MCF 10A (cell line): ENCODE results near the gene NADK2. TPM values are rescaled to one million over a fixed set of nuclear protein-coding genes. Genes with fewer than 3 reads are reported as not detected.

Experiments
- BruUV-seq: library from RNA; stranded (reverse); fragments of 400-500 nt; replicated peaks from 2 replicates; lab custom pipeline; 2021; lab: Mats Ljungman, UMichigan
- CTCF ChIA-PET: fragments of 300-600 bp; sonication (Branson Sonifier 250); formaldehyde crosslinking; extraction: SDS; loops from one replicate; lab custom pipeline; 2021; ENCODE audit warnings: antibody characterized with exemption, inconsistent platforms; lab: Yijun Ruan, JAX
- POLR2A ChIA-PET: fragments of 300-600, 350-650 bp; sonication (Branson Sonifier 250); formaldehyde crosslinking; extraction: SDS; loops from one replicate; lab custom pipeline; 2020; ENCODE audit warnings: antibody characterized with exemption, inconsistent platforms; lab: Yijun Ruan, JAX
- DNase-seq: peaks from one replicate; pipeline ENCODE4 v3.0.0-alpha.2; 2018; ENCODE audit not compliant: unreplicated experiment
- H3K27ac Mint-ChIP-seq: one replicate; pipeline ENCODE4 v1.8.0; 2022; ENCODE audit warnings: mild to moderate bottlenecking, low read depth, mixed read lengths; ENCODE audit not compliant: unreplicated experiment
- H3K27me3 Mint-ChIP-seq: one replicate; pipeline ENCODE4 v1.8.0; 2022; ENCODE audit warnings: mixed read lengths; ENCODE audit not compliant: insufficient read depth, unreplicated experiment
- H3K36me3 Mint-ChIP-seq: one replicate; pipeline ENCODE4 v1.8.0; 2022; ENCODE audit warnings: mild to moderate bottlenecking, moderate library complexity, mixed read lengths; ENCODE audit not compliant: insufficient read depth, unreplicated experiment
- H3K4me1 Mint-ChIP-seq: one replicate; pipeline ENCODE4 v1.8.0; 2022; ENCODE audit warnings: mixed read lengths; ENCODE audit not compliant: insufficient read depth, unreplicated experiment
- H3K4me3 Mint-ChIP-seq: one replicate; pipeline ENCODE4 v1.8.0; 2022; ENCODE audit warnings: mild to moderate bottlenecking, moderate library complexity, mixed read lengths; ENCODE audit not compliant: unreplicated experiment
- H3K9me3 Mint-ChIP-seq: one replicate; pipeline ENCODE4 v1.8.0; 2022; ENCODE audit warnings: mixed read lengths; ENCODE audit not compliant: unreplicated experiment
- CTCF ChIP-seq: fragments of 200-600 bp; IDR thresholded peaks from one replicate; pipeline ENCODE4 v1.8.0; 2022; ENCODE audit warnings: antibody characterized with exemption, mild to moderate bottlenecking; ENCODE audit not compliant: unreplicated experiment
- intact Hi-C: fragments of 100-400 bp; cut with micrococcal nuclease; formaldehyde crosslinking; loops from 2 replicates; pipeline ENCODE4 v1.14.1; 2022
- total RNA-seq: library from RNA; stranded (reverse); gene quantifications from 2 replicates; pipeline ENCODE4 v1.2.3, GENCODE V29; 2022

NADK2 gene
- total RNA-seq, 1 experiment from 2014 or later = 37.1 TPM

- Mint-ChIP-seq H3K9me3 (no peaks in the 10 kb centered on the region), H3K36me3 (peaks cover 56% of the 10 kb centered on the region), H3K4me3 (no peak overlapping the region), H3K27ac (no peak overlapping the region), H3K27me3 (no peaks in the 10 kb centered on the region), H3K4me1 (no peaks in the 10 kb centered on the region)
- no peak for DNase-seq
- CTCF ChIA-PET = interaction anchor here (0.7 to 1.4 kb wide), 2 partner anchors 12 to 310 kb away, joined by 3 read pairs; no protein-coding TSS in a partner anchor
- no peak for TF ChIP-seq CTCF
- BruUV-seq = no TSS peak
- POLR2A ChIA-PET = interaction anchor here (1.4 to 4.3 kb wide), 3 partner anchors 19 to 38 kb away, joined by 4 to 17 read pairs (median 11); partner anchors contain the start of gene NADK2
- intact Hi-C loops = no loop called here
Measured at GRCh38 chr5:36217988-36218387, 23.7 kb downstream of the NADK2 start.

DNA sequence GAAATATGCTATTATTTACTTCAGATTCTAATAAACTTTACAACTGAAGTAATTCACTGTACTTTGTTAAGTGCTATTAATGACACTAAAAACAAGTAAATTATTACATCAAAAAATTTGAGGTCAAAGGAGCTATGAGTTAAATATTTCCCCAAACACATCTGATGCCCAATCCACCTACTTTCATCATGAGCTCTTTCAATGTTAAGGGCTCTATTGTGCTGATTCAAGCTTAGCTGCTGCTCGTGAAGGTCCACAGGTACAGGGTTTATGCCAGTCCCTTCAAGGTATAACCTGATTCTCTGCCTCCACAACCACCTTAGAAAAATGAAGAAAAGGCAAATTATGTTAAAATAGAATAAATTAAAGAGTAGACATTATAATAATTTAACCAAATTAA is 24.2 kb downstream of the NADK2 start:
- no TSS peak for BruUV-seq
- no peak overlapping the region for H3K27ac Mint-ChIP-seq
- intact Hi-C loops = no loop called here
- H3K4me1 Mint-ChIP-seq = no peaks in the 10 kb centered on the region
- H3K36me3 Mint-ChIP-seq = peaks cover 60% of the 10 kb centered on the region
- DNase-seq = no peak
- ChIA-PET CTCF (interaction anchor here (0.7 to 1.4 kb wide), 3 partner anchors 12 to 310 kb away, joined by 3 to 4 read pairs (median 3); no protein-coding TSS in a partner anchor), POLR2A (interaction anchor here (1.4 to 4.3 kb wide), 3 partner anchors 20 to 37 kb away, joined by 4 to 17 read pairs (median 11); partner anchors contain the start of gene NADK2)
- no peaks in the 10 kb centered on the region for H3K27me3 Mint-ChIP-seq
- no peaks in the 10 kb centered on the region for H3K9me3 Mint-ChIP-seq
- no peak for TF ChIP-seq CTCF
- H3K4me3 Mint-ChIP-seq = no peak overlapping the region

DNA sequence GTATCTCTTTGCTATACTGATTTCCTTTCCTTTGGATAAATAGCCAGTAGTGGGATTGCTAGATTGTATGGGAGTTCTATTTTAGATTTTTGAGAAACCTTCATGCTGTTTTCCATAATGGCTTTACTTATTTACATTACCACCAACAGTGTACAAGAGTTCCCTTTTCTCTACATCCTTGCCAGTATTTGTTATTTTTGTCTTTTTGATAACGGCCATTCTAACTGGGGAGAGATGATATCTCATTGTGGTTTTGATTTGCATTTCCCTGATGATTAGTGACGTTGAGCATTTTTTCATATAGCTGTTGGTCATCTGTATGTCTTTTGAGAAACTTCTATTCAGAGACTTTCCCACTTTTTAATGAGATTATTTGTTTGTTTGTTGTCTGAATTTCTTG is 25.8 kb downstream of the NADK2 start:
- BruUV-seq = no TSS peak
- Mint-ChIP-seq H3K27ac (no peak overlapping the region), H3K36me3 (peaks cover 68% of the 10 kb centered on the region), H3K4me3 (no peak overlapping the region), H3K4me1 (no peaks in the 10 kb centered on the region), H3K27me3 (no peaks in the 10 kb centered on the region), H3K9me3 (no peaks in the 10 kb centered on the region)
- CTCF ChIA-PET = interaction anchor here (1.5 kb wide), 1 partner anchor 22 kb away, joined by 6 read pairs; no protein-coding TSS in a partner anchor
- no peak for TF ChIP-seq CTCF
- DNase-seq = no peak
- intact Hi-C loops = no loop called here
- POLR2A ChIA-PET = no interaction called here

GRCh38 chr5:36214436-36214835 is 27.3 kb downstream of the NADK2 start:
- TF ChIP-seq CTCF = no peak
- ChIA-PET CTCF (interaction anchor here (0.6 kb wide), 1 partner anchor 989 kb away, joined by 4 read pairs; no protein-coding TSS in a partner anchor), POLR2A (no interaction called here)
- no peaks in the 10 kb centered on the region for H3K4me1 Mint-ChIP-seq
- no peak overlapping the region for H3K27ac Mint-ChIP-seq
- H3K9me3 Mint-ChIP-seq = no peaks in the 10 kb centered on the region
- no peak for DNase-seq
- no TSS peak for BruUV-seq
- no peaks in the 10 kb centered on the region for H3K27me3 Mint-ChIP-seq
- intact Hi-C loops = no loop called here
- no peak overlapping the region for H3K4me3 Mint-ChIP-seq
- H3K36me3 Mint-ChIP-seq = peaks cover 61% of the 10 kb centered on the region
